Measurements from ENCODE around the gene OR52A1.

DNA sequence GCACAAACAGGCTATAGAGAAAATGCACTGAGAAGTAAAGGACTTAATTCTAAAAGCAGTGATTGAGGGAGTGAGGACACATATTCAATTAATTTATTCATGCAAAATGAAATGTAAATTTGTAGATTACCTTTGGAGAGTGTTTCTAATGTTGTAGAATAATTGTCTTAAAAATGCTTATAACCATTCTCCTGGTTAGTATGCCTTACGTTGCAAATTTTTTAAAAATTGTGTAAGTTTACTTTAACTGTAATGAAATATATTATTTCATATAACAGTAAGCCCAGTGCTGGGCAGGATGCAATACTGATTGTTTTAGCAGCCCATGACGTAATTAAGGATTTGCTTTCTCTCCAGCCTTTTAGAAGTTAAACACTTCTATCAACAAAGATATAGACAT, 58.5 kb downstream of the OR52A1 start:
- TF ChIP-seq CTCF (conservative IDR thresholded peaks at IDR 0.05 in 1 of 2, IDR thresholded peaks at IDR 0.05 in 1 of 2; ENCODE audit: low read depth in 1 of 2, low read length in 2 of 2) = no peak
- TF ChIP-seq EZH2 (IDR thresholded peaks at IDR 0.05; ENCODE audit: low read length, missing control alignments) = no peak
